HG03469 (cell line): ENCODE data around the gene RIPK4.
"Not testable (repeated sequence)": the region's sequence is repeated elsewhere in the genome, so short reads cannot be mapped to it uniquely, and the experiment has no call there.

Experiments
- ATAC-seq: cut with Tn5 transposase; IDR thresholded peaks from one replicate; pipeline ENCODE4 v1.9.1; 2021; ENCODE audit warnings: mild to moderate bottlenecking, moderate library complexity, moderate number of reproducible peaks; ENCODE audit not compliant: unreplicated experiment

The RIPK4 gene

DNA sequence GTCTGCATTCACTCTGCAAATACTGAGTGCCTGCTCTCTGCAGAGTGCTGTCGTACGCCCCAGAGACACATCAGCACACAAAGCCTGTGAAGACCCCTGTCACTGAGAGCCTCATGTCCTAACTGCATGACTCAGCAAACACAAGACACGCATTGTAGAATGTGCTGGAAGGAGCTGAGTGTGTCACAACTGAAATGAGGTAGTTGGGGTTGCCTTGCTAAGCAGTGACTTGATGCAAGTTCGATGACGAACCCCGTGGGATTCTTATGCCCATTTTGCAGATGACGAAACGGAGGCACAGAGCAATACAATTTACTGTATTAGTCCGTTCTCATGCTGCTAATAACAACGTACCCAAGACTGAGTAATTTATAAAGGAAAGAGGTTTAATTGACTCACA lies 65.1 kb downstream of the RIPK4 start:
- no peak for ATAC-seq

DNA sequence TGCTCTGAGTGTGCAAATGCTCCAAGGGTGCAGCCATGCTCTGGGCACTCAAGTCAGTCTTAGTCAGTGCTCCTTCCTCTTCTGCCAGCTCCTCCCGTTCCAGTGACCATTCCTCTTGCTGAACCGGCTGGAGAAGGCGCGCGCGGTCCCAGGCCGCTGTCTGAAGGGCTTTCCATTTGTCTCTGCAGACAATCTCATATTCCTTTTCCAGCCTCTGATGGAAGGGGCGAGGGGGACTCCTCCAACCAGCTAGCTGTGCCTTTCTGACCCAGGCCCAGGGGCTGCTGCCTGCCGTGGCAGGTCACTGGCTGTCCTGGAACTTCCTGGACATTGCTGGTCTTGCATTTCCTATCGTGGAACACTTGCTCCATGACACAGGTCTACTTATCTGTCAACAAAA lies 67.5 kb downstream of the RIPK4 start:
- no peak for ATAC-seq

DNA sequence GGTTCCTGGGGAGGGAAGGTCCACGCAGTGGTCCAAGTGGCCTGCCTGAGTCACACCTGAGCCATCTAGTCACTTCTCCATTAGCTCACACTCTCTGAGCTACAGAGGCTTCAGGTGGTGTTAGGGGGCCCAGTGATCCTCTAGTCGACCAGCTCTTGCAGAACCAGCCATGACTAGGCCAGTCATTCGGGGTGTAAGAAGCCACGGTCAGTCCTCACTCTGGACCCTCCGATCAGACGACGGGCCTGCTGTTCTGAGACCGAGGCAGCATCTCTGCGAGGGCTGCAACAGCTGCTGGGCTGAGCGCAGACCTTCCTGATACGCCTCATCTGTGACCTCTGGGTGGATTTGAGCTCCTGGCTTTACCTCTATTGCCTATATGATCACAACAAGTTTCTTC lies 68.8 kb downstream of the RIPK4 start:
- ATAC-seq: no peak

DNA sequence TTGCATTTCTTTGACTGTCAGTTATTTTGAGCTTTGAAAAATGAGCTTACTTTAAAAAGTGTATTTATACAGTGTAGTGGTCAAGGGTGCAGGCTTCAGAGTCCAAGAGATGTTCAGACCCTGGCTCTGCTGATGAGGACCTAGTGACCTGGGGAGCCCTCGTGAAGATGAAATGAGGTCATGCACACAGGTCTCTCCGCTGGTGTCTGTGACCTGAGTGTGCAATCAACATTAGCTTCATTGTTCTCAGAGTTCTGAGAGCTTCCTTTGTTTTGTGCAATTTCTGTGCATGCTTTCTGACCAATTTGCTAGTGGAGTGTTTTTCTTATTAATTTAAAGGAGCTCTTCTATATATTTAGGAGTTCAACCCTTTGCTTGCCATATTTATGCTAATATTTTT lies 71.3 kb downstream of the RIPK4 start:
- ATAC-seq: no peak

DNA sequence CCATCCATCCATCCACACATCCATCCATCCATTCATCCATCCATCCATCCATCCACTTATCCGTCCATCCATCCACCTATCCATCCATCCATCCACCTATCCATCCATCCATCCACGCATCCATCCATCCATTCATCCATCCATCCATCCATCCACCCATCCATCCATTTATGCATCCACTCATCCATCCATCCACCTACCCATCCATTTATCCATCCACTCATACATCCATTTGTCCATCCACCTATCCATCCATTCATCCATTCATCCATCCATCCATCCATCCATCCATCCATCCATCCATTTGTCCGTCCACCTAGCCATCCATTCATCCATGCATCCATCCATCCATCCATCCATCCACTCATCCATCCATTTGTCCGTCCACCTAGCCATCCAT lies 72.8 kb downstream of the RIPK4 start:
- not testable (repeated sequence) for ATAC-seq

DNA sequence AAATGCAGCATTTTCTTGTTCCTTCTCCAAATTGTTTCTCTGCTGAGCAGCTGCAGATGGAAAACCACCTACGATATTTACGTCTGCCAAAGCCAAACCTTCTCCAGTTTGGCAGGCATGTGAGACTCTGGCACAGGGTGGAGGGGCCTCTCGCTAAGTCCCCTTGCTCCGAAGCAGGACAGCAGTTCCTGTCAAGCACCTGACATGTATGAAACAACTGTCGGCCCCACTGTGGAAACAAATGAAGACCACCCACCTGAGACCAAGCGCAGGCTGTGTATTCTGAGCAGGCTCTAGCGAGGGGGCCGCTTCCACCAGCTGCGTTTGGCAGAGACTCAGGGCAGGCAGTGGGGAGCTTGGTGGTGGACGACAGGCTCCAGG lies 74.7 kb downstream of the RIPK4 start:
- no peak for ATAC-seq

DNA sequence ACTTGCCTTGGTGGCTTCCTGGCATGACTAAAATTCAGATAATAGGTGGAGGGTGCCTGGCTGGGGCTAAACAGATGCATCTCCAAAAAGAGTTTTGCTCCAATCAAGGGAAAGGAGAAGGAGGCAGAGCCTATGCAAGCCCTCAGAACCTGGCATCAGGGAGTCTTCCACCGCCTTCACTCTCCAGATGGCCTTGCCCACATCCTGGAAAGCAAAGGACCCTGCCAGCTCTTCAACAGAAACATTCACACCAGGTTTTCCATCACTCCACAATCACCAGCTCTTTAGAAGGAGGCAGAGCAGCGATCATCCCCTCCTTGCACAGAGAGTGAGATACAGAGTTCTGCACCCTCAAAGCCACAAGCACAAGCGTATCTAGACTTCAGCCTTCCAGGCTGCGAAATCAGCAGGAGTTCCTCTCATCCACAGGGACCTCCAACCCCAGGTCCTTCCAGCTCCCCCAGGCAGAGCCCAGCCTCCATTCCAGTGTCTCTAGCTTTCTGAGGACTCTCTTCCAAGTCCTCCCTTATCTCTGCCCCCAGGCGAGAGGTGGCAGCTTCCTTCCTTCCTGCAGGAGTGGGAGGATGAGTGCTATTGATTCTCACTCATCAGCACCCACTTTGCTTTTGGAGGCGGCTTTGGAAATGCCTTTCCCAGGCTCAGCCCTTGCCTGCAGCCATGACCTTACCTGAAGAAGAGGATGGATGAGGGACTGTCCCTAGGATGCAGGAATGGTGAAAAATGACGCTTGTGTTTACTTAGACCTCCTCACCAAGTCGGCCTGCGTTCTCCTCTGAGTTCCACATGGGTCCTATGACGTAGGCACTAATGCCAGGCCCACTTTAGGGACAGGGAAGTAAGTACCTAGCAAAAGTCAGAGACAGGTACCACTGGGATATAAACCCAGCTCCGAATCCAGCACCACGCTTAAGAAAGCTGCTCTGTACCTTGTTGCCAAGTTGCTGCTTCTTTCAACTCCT lies 75.4 kb downstream of the RIPK4 start:
- no peak for ATAC-seq
